ENCODE results near the gene PEX16. TPM values are rescaled to one million over a fixed set of nuclear protein-coding genes. Genes with fewer than 3 reads are reported as not detected.

PEX16 gene
- total and polyA plus RNA-seq, 2 of the 13 experiments (the other 11 are each of a cell fraction or from before 2014, with no cell fraction given) = 12.5 to 21.8 TPM

GRCh38 chr11:45917623-45918330 lies at the start of gene PEX16 (continued):
- TF ChIP-seq HMGXB4 (CRISPR knock-in tag; IDR thresholded peaks at IDR 0.05; ENCODE audit: borderline replicate concordance in 1 of 2, low read depth in 1 of 2) = peak in 1 of 2 experiments; percentile 49; a peak in 1 of 4 replicates
- TF ChIP-seq TRIM24 (CRISPR knock-in tag; IDR thresholded peaks at IDR 0.05) = no peak
- no peak for TF ChIP-seq ZNF12 (CRISPR knock-in tag; IDR thresholded peaks at IDR 0.05)
- TF ChIP-seq NCOA1 (CRISPR knock-in tag; IDR thresholded peaks at IDR 0.05) = no peak
- TF ChIP-seq ARNT (IDR thresholded peaks at IDR 0.05) = no peak
- TF ChIP-seq ZNF781 (CRISPR knock-in tag; IDR thresholded peaks at IDR 0.05; ENCODE audit: borderline replicate concordance, not compliant biosample characterization) = no peak
- TF ChIP-seq RBAK (CRISPR knock-in tag; IDR thresholded peaks at IDR 0.05) = no peak
- peak; percentile 78 for TF ChIP-seq RFX5 (IDR thresholded peaks at IDR 0.05; ENCODE audit: low read depth, low read length)
- TF ChIP-seq TCF12 (IDR thresholded peaks at IDR 0.05) = no peak
- no peak for TF ChIP-seq TCF12 (CRISPR knock-in tag; IDR thresholded peaks at IDR 0.05)
- no peak for TF ChIP-seq ZFP37 (CRISPR knock-in tag; IDR thresholded peaks at IDR 0.05; ENCODE audit: borderline replicate concordance)
- 0 out of 2 replicates have a peak, but pooled peaks have one; percentile 19 for TF ChIP-seq ZNF205 (CRISPR knock-in tag; IDR thresholded peaks at IDR 0.05)
- TF ChIP-seq AFF4 (CRISPR knock-in tag; IDR thresholded peaks at IDR 0.05) = no peak
- TF ChIP-seq ZSCAN31 (CRISPR knock-in tag; IDR thresholded peaks at IDR 0.05; ENCODE audit: low read depth) = peak; percentile 85
- TF ChIP-seq ZFP41 (CRISPR knock-in tag; IDR thresholded peaks at IDR 0.05; ENCODE audit: borderline replicate concordance) = no peak
- TF ChIP-seq MATR3 (CRISPR knock-in tag; IDR thresholded peaks at IDR 0.05) = no peak; the same call in 1 of the 2 replicates
- no peak for TF ChIP-seq RFXANK (CRISPR knock-in tag; IDR thresholded peaks at IDR 0.05)
- TF ChIP-seq ZGPAT (CRISPR knock-in tag; IDR thresholded peaks at IDR 0.05) = peak; percentile 41; the same call in 1 of the 2 replicates
- TF ChIP-seq NFE2L2 (IDR thresholded peaks at IDR 0.05; ENCODE audit: low read length) = no peak
- TF ChIP-seq ZNF124 (CRISPR knock-in tag; IDR thresholded peaks at IDR 0.05) = no peak
- TF ChIP-seq ZNF503 (CRISPR knock-in tag; IDR thresholded peaks at IDR 0.05) = no peak; the same call in 1 of the 2 replicates
- peak; percentile 71; the same call in 1 of the 2 replicates for TF ChIP-seq RARG (CRISPR knock-in tag; IDR thresholded peaks at IDR 0.05; ENCODE audit: low read depth)
- TF ChIP-seq TP53 (CRISPR knock-in tag; conservative IDR thresholded peaks at IDR 0.05) = peak; percentile 40; the same call in 1 of the 2 replicates
